ENCODE results near the gene EXOC4. TPM values are rescaled to one million over a fixed set of nuclear protein-coding genes. Genes with fewer than 3 reads are reported as not detected.

Gene EXOC4
- total RNA-seq, 2 donors from 2014 or later, result 106 to 115 TPM

- Histone ChIP-seq H3K9me3 (ENCODE audit: control insufficient read depth, low read length) (peaks cover under 1% of the 10 kb centered on the region), H3K4me3 (ENCODE audit: low read length) (no peak overlapping the region), H3K36me3 (ENCODE audit: control insufficient read depth, insufficient read depth, low read length) (peaks cover 33% of the 10 kb centered on the region), H3K27ac (ENCODE audit: low read depth, low read length) (no peak overlapping the region), H3K27me3 (ENCODE audit: control insufficient read depth, insufficient read depth, low read length, poor library complexity, severe bottlenecking) (no peaks in the 10 kb centered on the region), H3K4me1 (ENCODE audit: control insufficient read depth, insufficient read depth, low read length) (no peaks in the 10 kb centered on the region), H3K9ac (ENCODE audit: extremely low read depth, low read length, poor library complexity, severe bottlenecking) (no peak overlapping the region)
- Mint-ChIP-seq H3K9me3 (peaks cover under 1% of the 10 kb centered on the region), H3K36me3 (ENCODE audit: low read depth) (peaks cover 28% of the 10 kb centered on the region), H3K4me3 (no peak overlapping the region), H3K4me1 (peaks cover 7% of the 10 kb centered on the region), H3K27ac (no peak overlapping the region), H3K27me3 (ENCODE audit: insufficient read depth) (no peaks in the 10 kb centered on the region)
- no peak for DNase-seq
- TF ChIP-seq CTCF (conservative IDR thresholded peaks at IDR 0.05), result no peak
- 91 to 100% methylated on average over 1 to 3 of the region's 3 CpGs for WGBS, 2 experiments (ENCODE audit: insufficient coverage in 1 of 2, insufficient read length in 1 of 2)
Observed at GRCh38 chr7:133273227-133273626, 20.3 kb downstream of the EXOC4 start.

DNA sequence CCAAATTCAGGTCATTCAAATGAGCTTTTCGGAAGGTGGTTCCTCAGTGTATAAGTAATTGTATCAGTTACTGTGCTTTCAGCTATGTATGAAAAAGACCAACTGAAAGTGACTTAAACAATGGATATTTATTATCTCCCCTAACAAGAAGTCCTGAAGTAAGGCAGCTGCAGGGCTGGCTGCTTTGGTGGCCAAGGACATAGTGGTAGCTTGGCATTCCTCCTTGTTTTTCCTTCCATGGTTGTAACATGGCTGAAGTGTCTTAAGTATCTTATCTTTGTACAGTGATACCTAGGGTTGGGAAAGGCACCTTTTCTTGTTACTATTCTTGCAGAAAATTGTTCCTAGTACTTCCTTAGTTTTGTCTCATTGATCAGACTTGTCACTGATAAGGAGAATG is 21.4 kb downstream of the EXOC4 start:
- WGBS, 2 experiments (ENCODE audit: insufficient coverage in 1 of 2, insufficient read length in 1 of 2), result 100% methylated on average over 1 of the region's 1 CpG
- peak overlapping the region; percentile 41 for H3K27ac Mint-ChIP-seq
- no peak overlapping the region for H3K9ac ChIP-seq (ENCODE audit: extremely low read depth, low read length, poor library complexity, severe bottlenecking)

GRCh38 chr7:133275008-133275407 is 22.1 kb downstream of the EXOC4 start:
- H3K36me3 ChIP-seq (ENCODE audit: control insufficient read depth, insufficient read depth, low read length), result peaks cover 43% of the 10 kb centered on the region
- no peaks in the 10 kb centered on the region for H3K4me1 ChIP-seq (ENCODE audit: control insufficient read depth, insufficient read depth, low read length)
- H3K27me3 ChIP-seq (ENCODE audit: control insufficient read depth, insufficient read depth, low read length, poor library complexity, severe bottlenecking), result no peaks in the 10 kb centered on the region
- Mint-ChIP-seq H3K9me3 (peaks cover 4% of the 10 kb centered on the region), H3K27ac (no peak overlapping the region), H3K4me3 (no peak overlapping the region), H3K27me3 (ENCODE audit: insufficient read depth) (no peaks in the 10 kb centered on the region), H3K4me1 (peaks cover 7% of the 10 kb centered on the region), H3K36me3 (ENCODE audit: low read depth) (peaks cover 40% of the 10 kb centered on the region)
- H3K27ac ChIP-seq (ENCODE audit: low read depth, low read length), result no peak overlapping the region
- peak; percentile 58 for DNase-seq
- no peak overlapping the region for H3K4me3 ChIP-seq (ENCODE audit: low read length)
- 92% methylated on average over 7 to 8 of the region's 8 CpGs for WGBS, 2 experiments (ENCODE audit: insufficient coverage in 1 of 2, insufficient read length in 1 of 2)
- TF ChIP-seq CTCF (conservative IDR thresholded peaks at IDR 0.05), result peak; percentile 69
- H3K9me3 ChIP-seq (ENCODE audit: control insufficient read depth, low read length), result peaks cover 5% of the 10 kb centered on the region
- no peak overlapping the region for H3K9ac ChIP-seq (ENCODE audit: extremely low read depth, low read length, poor library complexity, severe bottlenecking)

More for the DNA sequence above, 21.4 kb downstream of the EXOC4 start:
- H3K36me3 Mint-ChIP-seq (ENCODE audit: low read depth), result peaks cover 36% of the 10 kb centered on the region
- H3K27me3 ChIP-seq (ENCODE audit: control insufficient read depth, insufficient read depth, low read length, poor library complexity, severe bottlenecking), result no peaks in the 10 kb centered on the region
- H3K4me3 ChIP-seq (ENCODE audit: low read length), result no peak overlapping the region
- no peak overlapping the region for H3K4me3 Mint-ChIP-seq
- H3K4me1 ChIP-seq (ENCODE audit: control insufficient read depth, insufficient read depth, low read length), result no peaks in the 10 kb centered on the region
- peaks cover 5% of the 10 kb centered on the region for H3K9me3 ChIP-seq (ENCODE audit: control insufficient read depth, low read length)
- TF ChIP-seq CTCF (conservative IDR thresholded peaks at IDR 0.05), result no peak
- no peak overlapping the region for H3K27ac ChIP-seq (ENCODE audit: low read depth, low read length)
- H3K9me3 Mint-ChIP-seq, result peaks cover 4% of the 10 kb centered on the region
- H3K36me3 ChIP-seq (ENCODE audit: control insufficient read depth, insufficient read depth, low read length), result peaks cover 39% of the 10 kb centered on the region
- peaks cover 7% of the 10 kb centered on the region for H3K4me1 Mint-ChIP-seq
- H3K27me3 Mint-ChIP-seq (ENCODE audit: insufficient read depth), result no peaks in the 10 kb centered on the region
- no peak for DNase-seq
